IPS-18a (cell line): Measurements from ENCODE around the gene FAHD2B.
A peak's percentile ranks its signal among the peaks of the same experiment; 100 is the strongest.
"Not testable (repeated sequence)": the region's sequence is repeated elsewhere in the genome, so short reads cannot be mapped to it uniquely, and the experiment has no call there.

ENCODE experiments used
- H3K27ac ChIP-seq: one replicate; pipeline ENCODE4 v1.5.1; 2013; ENCODE audit warnings: low read length
- H3K27me3 ChIP-seq: one replicate; pipeline ENCODE4 v1.6.1; 2013; ENCODE audit warnings: mild to moderate bottlenecking, low read length; ENCODE audit not compliant: control insufficient read depth, insufficient read depth
- H3K36me3 ChIP-seq: one replicate; pipeline ENCODE4 v1.6.1; 2013; ENCODE audit warnings: low read depth, low read length; ENCODE audit not compliant: control insufficient read depth
- H3K4me1 ChIP-seq: one replicate; pipeline ENCODE4 v1.6.1; 2013; ENCODE audit warnings: low read depth, low read length; ENCODE audit not compliant: control insufficient read depth
- H3K4me3 ChIP-seq: one replicate; pipeline ENCODE4 v1.5.1; 2013; ENCODE audit warnings: low read length
- H3K9ac ChIP-seq: one replicate; pipeline ENCODE4 v1.6.1; 2013; ENCODE audit warnings: mild to moderate bottlenecking, low read length, moderate library complexity
- H3K9me3 ChIP-seq: one replicate; pipeline ENCODE4 v1.6.1; 2013; ENCODE audit warnings: low read depth, low read length; ENCODE audit not compliant: control insufficient read depth

The FAHD2B gene

DNA sequence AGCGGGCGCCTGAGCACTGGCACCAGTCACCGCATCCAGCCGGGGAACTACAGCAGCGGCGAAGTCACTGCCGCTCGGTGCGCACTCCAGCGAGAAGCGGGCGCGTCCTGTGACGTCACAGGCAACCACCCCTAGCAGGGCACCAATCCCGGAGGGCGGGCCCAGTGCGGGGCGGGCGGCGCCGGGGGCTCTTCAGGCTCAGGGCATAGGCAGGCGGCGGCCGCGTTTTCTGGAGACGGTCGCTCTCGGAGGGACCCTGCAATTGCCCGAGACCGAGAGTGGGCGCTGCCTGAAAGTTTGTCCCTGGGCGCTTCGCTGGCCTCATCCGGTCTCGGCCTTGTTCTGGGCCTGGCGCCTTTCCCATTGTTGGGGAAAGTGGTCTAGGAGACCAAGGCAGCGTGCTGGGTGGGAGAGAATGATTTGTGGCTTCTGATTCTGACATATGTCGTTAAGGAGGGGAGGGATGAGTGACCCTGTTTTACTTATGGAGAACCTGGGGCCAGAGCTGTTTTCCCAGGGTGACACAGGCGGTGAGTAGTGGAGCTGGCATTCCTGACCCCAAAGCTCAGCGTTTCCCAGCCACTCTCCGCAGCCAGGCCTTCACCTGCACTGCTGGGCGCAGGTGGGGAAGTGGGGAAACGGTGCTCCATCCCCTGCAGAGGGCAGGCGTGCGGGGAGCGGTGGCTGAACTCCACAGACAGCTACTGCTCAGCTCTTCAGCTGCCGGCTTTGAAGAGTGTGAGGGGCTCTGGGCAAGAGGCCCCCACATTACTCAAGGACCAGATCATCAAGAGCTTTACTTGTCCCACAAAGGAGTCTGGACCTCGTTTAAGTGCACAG lies at the start of gene FAHD2B:
Gene FAHD2B, minus strand, starts transcription at position 111 of the 840 bp plus-strand sequence. CDS start 3,176 bp downstream, outside the sequence.
- not testable (repeated sequence) for H3K9me3 ChIP-seq, H3K27ac ChIP-seq, H3K27me3 ChIP-seq, H3K9ac ChIP-seq, H3K36me3 ChIP-seq, H3K4me1 ChIP-seq
- H3K4me3 ChIP-seq: peak within 1 kb of the TSS; percentile 41

DNA sequence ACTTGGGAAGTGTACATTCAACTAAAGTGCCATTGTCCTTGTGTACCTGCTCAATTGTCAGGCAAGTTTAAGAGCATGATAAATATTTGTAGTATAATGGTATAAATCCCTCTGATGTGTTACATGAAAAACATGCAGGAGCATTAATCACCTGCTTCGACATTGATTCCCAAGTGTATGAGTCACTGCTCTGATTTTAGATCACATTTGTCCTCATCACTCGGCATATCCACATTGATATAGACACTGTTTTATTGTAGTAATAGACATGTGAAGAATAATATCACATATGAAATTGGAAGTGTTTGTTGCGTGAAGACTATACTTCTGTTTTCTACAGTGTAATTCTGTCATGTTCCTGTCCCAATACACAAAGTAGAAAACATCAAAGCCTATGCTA lies 49.3 kb upstream of the FAHD2B start:
- not testable (repeated sequence) for H3K36me3 ChIP-seq, H3K27ac ChIP-seq, H3K9ac ChIP-seq, H3K4me3 ChIP-seq, H3K9me3 ChIP-seq, H3K27me3 ChIP-seq, H3K4me1 ChIP-seq

DNA sequence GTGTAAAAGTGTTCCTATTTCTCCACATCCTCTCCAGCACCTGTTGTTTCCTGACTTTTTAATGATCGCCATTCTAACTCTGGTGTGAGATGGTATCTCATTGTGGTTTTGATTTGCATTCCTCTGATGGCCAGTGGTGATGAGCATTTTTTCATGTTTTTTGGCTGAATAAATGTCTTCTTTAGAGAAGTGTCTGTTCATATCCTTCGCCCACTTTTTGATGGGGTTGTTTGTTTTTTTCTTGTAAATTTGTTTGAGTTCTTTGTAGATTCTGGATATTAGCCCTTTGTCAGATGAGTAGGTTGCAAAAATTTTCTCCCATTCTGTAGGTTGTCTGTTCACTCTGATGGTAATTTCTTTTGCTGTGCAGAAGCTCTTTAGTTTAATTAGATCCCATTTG lies 34.4 kb upstream of the FAHD2B start:
- not testable (repeated sequence) for H3K4me3 ChIP-seq

DNA sequence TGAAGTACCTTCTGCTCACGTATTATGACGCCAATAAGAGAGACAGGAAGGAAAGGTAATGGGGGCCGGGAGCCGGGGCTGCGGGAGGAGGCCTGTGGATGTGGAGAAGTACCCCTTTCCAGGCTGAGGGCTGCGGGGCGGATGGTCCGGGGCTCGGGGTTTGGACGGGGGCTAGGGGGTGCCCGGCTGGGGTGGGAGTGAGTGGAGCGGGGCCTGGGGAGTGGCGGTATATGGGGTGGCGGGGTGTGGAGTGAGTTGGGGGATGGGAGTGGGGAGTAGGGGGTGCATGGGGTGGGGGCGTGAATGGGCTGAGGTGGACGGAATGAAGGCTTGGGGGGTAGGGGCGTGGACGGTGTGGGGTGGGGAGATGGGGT lies 19.2 kb upstream of the FAHD2B start:
- H3K27ac ChIP-seq, H3K36me3 ChIP-seq, H3K4me1 ChIP-seq, H3K9ac ChIP-seq, H3K9me3 ChIP-seq, H3K27me3 ChIP-seq: not testable (repeated sequence)
- H3K4me3 ChIP-seq: peak overlapping the region; percentile 67

More for the DNA sequence above, 34.4 kb upstream of the FAHD2B start:
- H3K9me3 ChIP-seq, H3K36me3 ChIP-seq, H3K27ac ChIP-seq, H3K9ac ChIP-seq, H3K4me1 ChIP-seq, H3K27me3 ChIP-seq: not testable (repeated sequence)

- not testable (repeated sequence) for H3K4me1 ChIP-seq, H3K27ac ChIP-seq, H3K27me3 ChIP-seq, H3K36me3 ChIP-seq, H3K9me3 ChIP-seq
- H3K9ac ChIP-seq: peak within 1 kb of the TSS; percentile 63
- H3K4me3 ChIP-seq: peak within 1 kb of the TSS; percentile 67
Observed at GRCh38 chr2:97113050-97113881, 18.6 kb upstream of the FAHD2B start, which contains the start of gene ANKRD36. TSS of gene ANKRD36 (plus strand) at chr2:97113153. CDS start at chr2:97113740, 587 bp downstream.

DNA sequence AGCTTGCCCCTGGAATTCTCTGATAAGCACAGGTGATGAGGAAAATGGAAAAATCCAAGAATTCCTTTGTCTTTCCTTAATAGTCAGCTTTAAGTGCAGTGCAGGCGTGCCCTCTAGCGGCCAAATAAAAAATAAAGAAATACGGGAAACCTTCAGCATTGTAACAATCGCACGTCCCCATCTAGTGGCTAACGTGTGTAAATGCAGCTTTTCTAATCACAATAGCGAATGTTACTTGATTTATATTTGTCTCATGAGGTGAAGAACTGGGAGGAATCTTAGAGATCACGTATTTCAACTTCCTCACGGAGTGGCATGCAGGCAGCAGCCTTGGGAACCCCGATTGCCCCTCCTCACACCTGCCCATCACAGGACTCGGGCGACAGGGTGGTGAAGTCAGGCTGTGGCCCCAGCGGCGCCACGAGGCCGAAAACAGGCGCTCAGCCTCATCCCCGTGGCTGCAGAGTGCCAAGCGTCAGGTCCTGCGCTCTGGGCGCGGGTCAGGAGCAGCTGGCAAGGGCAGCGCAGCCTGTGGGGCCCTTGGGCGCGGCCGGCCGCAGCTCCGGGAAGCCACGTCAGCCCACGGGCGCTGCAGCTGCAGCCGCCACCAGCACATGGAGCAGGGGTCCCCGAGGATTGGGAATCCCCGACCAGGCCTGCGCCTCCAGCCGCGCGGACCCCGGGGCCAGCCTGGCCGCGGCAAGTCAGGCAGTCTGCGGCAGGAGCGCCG lies 17.8 kb upstream of the FAHD2B start:
- H3K27me3 ChIP-seq, H3K9me3 ChIP-seq, H3K36me3 ChIP-seq, H3K4me1 ChIP-seq, H3K27ac ChIP-seq: not testable (repeated sequence)
- H3K4me3 ChIP-seq: peak overlapping the region; percentile 67
- peak overlapping the region; percentile 63 for H3K9ac ChIP-seq

DNA sequence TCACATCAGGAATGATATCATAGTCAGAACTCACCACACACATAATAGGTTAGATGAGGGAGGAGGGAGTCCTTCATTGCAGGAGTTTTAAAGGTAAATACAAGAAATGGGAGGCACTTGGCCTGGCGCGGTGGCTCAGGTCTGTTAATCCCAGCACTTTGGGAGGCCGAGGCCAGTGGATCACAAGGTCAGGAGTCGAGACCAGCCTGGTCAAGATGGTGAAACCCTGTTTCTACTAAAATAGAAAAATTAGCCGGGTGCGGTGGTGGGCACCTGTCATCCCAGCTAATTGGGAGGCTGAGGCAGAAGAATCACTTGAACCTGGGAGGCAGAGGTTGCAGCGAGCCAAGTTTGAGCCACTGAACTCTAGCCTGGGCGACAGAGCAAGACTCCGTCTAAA lies 16.6 kb upstream of the FAHD2B start:
- H3K27ac ChIP-seq, H3K27me3 ChIP-seq, H3K9me3 ChIP-seq, H3K9ac ChIP-seq, H3K36me3 ChIP-seq, H3K4me1 ChIP-seq, H3K4me3 ChIP-seq: not testable (repeated sequence)

DNA sequence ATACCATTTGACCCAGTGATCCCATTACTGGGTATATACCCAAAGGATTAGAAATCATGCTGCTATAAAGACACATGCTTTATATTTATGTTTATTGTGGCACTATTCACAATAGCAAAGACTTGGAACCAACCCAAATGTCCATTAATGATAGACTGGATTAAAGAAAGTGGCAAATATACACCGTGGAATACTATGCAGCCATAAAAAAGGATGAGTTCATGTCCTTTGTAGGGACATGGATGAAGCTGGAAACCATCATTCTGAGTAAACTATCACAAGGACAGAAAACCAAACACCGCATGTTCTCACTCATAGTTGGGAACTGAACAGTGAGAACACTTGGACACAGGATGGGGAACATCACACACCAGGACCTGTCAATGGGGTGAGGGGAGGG lies 12.2 kb upstream of the FAHD2B start:
- H3K36me3 ChIP-seq, H3K9ac ChIP-seq, H3K9me3 ChIP-seq, H3K4me1 ChIP-seq, H3K27me3 ChIP-seq, H3K27ac ChIP-seq, H3K4me3 ChIP-seq: not testable (repeated sequence)

DNA sequence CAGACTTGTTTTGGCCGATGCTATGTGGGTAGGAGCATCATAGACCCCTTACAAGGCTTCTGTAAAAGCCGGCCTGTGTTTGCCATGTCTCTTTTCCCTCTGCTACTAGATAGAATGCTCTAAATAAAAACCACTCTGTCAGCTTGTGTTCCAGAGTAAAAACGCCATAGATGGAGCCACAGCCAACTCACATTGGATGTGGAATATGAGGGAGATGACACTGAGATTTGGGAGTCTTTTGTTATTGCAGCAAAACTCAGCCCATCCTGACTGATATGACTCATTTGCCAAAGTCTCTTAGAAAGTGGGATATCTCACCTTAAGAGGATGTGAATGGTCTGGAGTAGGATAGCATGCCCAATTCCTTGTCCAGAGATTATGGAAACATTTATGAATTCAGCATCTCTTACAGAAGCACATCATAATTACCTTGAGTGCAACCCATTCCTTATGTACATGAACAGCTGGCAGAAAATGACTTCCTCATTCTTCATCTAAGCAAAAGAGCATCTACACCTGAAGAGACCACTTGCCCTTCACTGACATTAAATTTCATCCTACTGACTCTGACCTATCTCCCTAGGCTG lies 4.2 kb upstream of the FAHD2B start:
- H3K27me3 ChIP-seq, H3K36me3 ChIP-seq: not testable (repeated sequence)

GRCh38 chr2:97095661-97096060 lies 979 bp upstream of the FAHD2B start:
- H3K9ac ChIP-seq: no peak overlapping the region

More for the DNA sequence above, 4.2 kb upstream of the FAHD2B start:
- H3K9ac ChIP-seq, H3K27ac ChIP-seq, H3K4me1 ChIP-seq, H3K4me3 ChIP-seq, H3K9me3 ChIP-seq: not testable (repeated sequence)

More at GRCh38 chr2:97095661-97096060, 979 bp upstream of the FAHD2B start:
- H3K4me1 ChIP-seq: no peaks in the 10 kb centered on the region
- no peak overlapping the region for H3K27ac ChIP-seq
- peak overlapping the region; percentile 41 for H3K4me3 ChIP-seq
- H3K9me3 ChIP-seq: no peaks in the 10 kb centered on the region
- no peaks in the 10 kb centered on the region for H3K36me3 ChIP-seq
- H3K27me3 ChIP-seq: peaks cover 7% of the 10 kb centered on the region
